CD4-positive, alpha-beta T cell treated with Interferon alpha-2 for 1 hour (primary cell): ENCODE results near the gene FRY.

ENCODE experiments used
- DNase-seq, 2 donors: peaks; one replicate each; pipeline ENCODE4 v3.0.0-alpha.2; 2020 to 2022

Gene FRY

GRCh38 chr13:32017474-32017873, 14.1 kb upstream of the FRY start:
- DNase-seq = no peak

- peak; percentile 34 to 39 for DNase-seq
Observed at GRCh38 chr13:32019612-32020233, 11.9 kb upstream of the FRY start.

GRCh38 chr13:32021785-32022184, 9.8 kb upstream of the FRY start:
- DNase-seq = no peak

GRCh38 chr13:32022311-32022710, 9.3 kb upstream of the FRY start:
- DNase-seq = no peak

- DNase-seq = no peak
Observed at GRCh38 chr13:32023096-32023495, 8.5 kb upstream of the FRY start.

- DNase-seq = no peak
Observed at GRCh38 chr13:32023698-32024097, 7.9 kb upstream of the FRY start.

- no peak for DNase-seq
Observed at GRCh38 chr13:32024750-32025149, 6.8 kb upstream of the FRY start.

- no peak for DNase-seq
Observed at GRCh38 chr13:32025730-32026129, 5.8 kb upstream of the FRY start.

- DNase-seq = no peak
Observed at GRCh38 chr13:32026623-32027022, 5.0 kb upstream of the FRY start.

GRCh38 chr13:32028711-32029110, 2.9 kb upstream of the FRY start:
- DNase-seq = no peak

GRCh38 chr13:32029684-32030083, 1.9 kb upstream of the FRY start:
- DNase-seq = no peak

- no peak for DNase-seq
Observed at GRCh38 chr13:32031815-32032370, 319 bp downstream of the FRY start.

- no peak for DNase-seq
Observed at GRCh38 chr13:32032759-32033158, 1.2 kb downstream of the FRY start.

- no peak for DNase-seq
Observed at GRCh38 chr13:32033744-32034143, 2.2 kb downstream of the FRY start.

GRCh38 chr13:32035716-32036115, 4.1 kb downstream of the FRY start:
- DNase-seq = no peak

GRCh38 chr13:32036126-32036695, 4.6 kb downstream of the FRY start:
- DNase-seq = no peak

GRCh38 chr13:32036757-32037156, 5.2 kb downstream of the FRY start:
- DNase-seq = no peak

- no peak for DNase-seq
Observed at GRCh38 chr13:32037471-32037870, 5.9 kb downstream of the FRY start.

- DNase-seq = no peak
Observed at GRCh38 chr13:32038343-32038742, 6.8 kb downstream of the FRY start.

GRCh38 chr13:32039056-32039455, 7.5 kb downstream of the FRY start:
- DNase-seq = no peak

GRCh38 chr13:32039528-32039927, 8.0 kb downstream of the FRY start:
- no peak for DNase-seq

- DNase-seq = no peak
Observed at GRCh38 chr13:32040052-32040642, 8.6 kb downstream of the FRY start.

GRCh38 chr13:32040689-32041088, 9.1 kb downstream of the FRY start:
- no peak for DNase-seq

GRCh38 chr13:32041429-32041828, 9.9 kb downstream of the FRY start:
- no peak for DNase-seq
